OCI-LY7 (cell line): ENCODE data around the gene KRTAP10-12.

ENCODE experiments used
- CTCF ChIP-seq: fragments of 200-600 bp; sonication (generic); conservative IDR thresholded peaks from 2 replicates; pipeline ENCODE4 v1.5.1; 2014; ENCODE audit warnings: mild to moderate bottlenecking, antibody characterized with exemption, low read length, moderate library complexity, mixed read lengths
- EZH2phosphoT487 ChIP-seq: fragments of 200-600 bp; sonication (generic); IDR thresholded peaks from 2 replicates; pipeline ENCODE4 v1.6.1; 2018; ENCODE audit warnings: low read depth, borderline replicate concordance, mild to moderate bottlenecking, mixed run types, antibody characterized with exemption, low read length, moderate library complexity, mixed read lengths

GRCh38 chr21:44650265-44650972 is 46.6 kb upstream of the KRTAP10-12 start:
- TF ChIP-seq CTCF (no peak), EZH2phosphoT487 (no peak)
